IMR-90 (cell line): ENCODE results near the gene PTRH2. TPM values are rescaled to one million over a fixed set of nuclear protein-coding genes. Genes with fewer than 3 reads are reported as not detected.

Source experiments
- ATAC-seq: fragments of 200-7000 bp; cut with Tn5 transposase; 2 replicates; pipeline ENCODE4 v1.9.1; 2020; ENCODE audit warnings: low read depth, mild to moderate bottlenecking, moderate library complexity
- BruUV-seq: library from RNA; stranded (reverse); fragments of 400-500 nt; replicated peaks from 2 replicates; lab custom pipeline; 2021; lab: Mats Ljungman, UMichigan
- CTCF ChIA-PET: fragments of 300-600 bp; formaldehyde crosslinking; extraction: SDS; loops from one replicate; lab custom pipeline; 2021; ENCODE audit warnings: antibody characterized with exemption; lab: Yijun Ruan, JAX
- POLR2A ChIA-PET: fragments of 300-600 bp; sonication (Branson Sonifier 250); formaldehyde crosslinking; loops from one replicate; lab custom pipeline; 2022; ENCODE audit warnings: antibody characterized with exemption; ENCODE audit not compliant: unreplicated experiment; lab: Charles Lee
- DNase-seq: peaks from one replicate; pipeline ENCODE4 v3.0.0; 2013
- H2AFZ ChIP-seq: replicated peaks from 2 replicates; pipeline ENCODE3; 2013; ENCODE audit warnings: low read length, mild to moderate bottlenecking; ENCODE audit not compliant: poor library complexity
- H2AK5ac ChIP-seq: 2 replicates; pipeline ENCODE4 v1.6.1; 2013; ENCODE audit warnings: low read depth, low read length, inconsistent platforms
- H2AK9ac ChIP-seq: replicated peaks from 2 replicates; pipeline ENCODE3; 2013; ENCODE audit warnings: mild to moderate bottlenecking, low read depth, low read length, moderate library complexity; ENCODE audit not compliant: poor library complexity
- H2BK120ac ChIP-seq: 2 replicates; pipeline ENCODE4 v1.6.1; 2013; ENCODE audit warnings: low read depth, low read length, inconsistent platforms
- H2BK15ac ChIP-seq: 3 replicates; pipeline ENCODE4 v1.6.1; 2013; ENCODE audit warnings: low read depth, low read length, inconsistent platforms
- H2BK20ac ChIP-seq: 2 replicates; pipeline ENCODE4 v1.6.1; 2013; ENCODE audit warnings: low read depth, mild to moderate bottlenecking, inconsistent platforms, low read length, moderate library complexity
- H2BK5ac ChIP-seq: 2 replicates; pipeline ENCODE4 v1.6.1; 2013; ENCODE audit warnings: mild to moderate bottlenecking, low read depth, low read length, inconsistent platforms; ENCODE audit not compliant: poor library complexity, severe bottlenecking
- H3K14ac ChIP-seq: replicated peaks from 2 replicates; pipeline ENCODE4 v1.6.1; 2013; ENCODE audit warnings: low read depth, low read length, inconsistent platforms
- H3K18ac ChIP-seq: 2 replicates; pipeline ENCODE4 v1.6.1; 2013; ENCODE audit warnings: low read depth, low read length, control low read depth
- H3K23ac ChIP-seq: 2 replicates; pipeline ENCODE4 v1.6.1; 2013; ENCODE audit warnings: low read depth, low read length, inconsistent platforms
- H3K27ac ChIP-seq: 2 replicates; pipeline ENCODE4 v1.5.1; 2013; ENCODE audit warnings: mild to moderate bottlenecking, control low read depth, low read length; ENCODE audit not compliant: insufficient read depth
- H3K27me3 ChIP-seq: 2 replicates; pipeline ENCODE4 v1.6.1; 2013; ENCODE audit warnings: low read length; ENCODE audit not compliant: control insufficient read depth, insufficient read depth
- H3K36me3 ChIP-seq: 2 replicates; pipeline ENCODE4 v1.6.1; 2013; ENCODE audit warnings: low read length, mixed read lengths; ENCODE audit not compliant: control insufficient read depth, insufficient read depth
- H3K4ac ChIP-seq: 2 replicates; pipeline ENCODE4 v1.6.1; 2013; ENCODE audit warnings: low read depth, low read length, inconsistent platforms
- H3K4me1 ChIP-seq: 2 replicates; pipeline ENCODE4 v1.6.1; 2013; ENCODE audit warnings: low read length, mixed read lengths; ENCODE audit not compliant: control insufficient read depth, insufficient read depth
- H3K4me2 ChIP-seq: 2 replicates; pipeline ENCODE4 v1.6.1; 2013; ENCODE audit warnings: low read depth, mild to moderate bottlenecking, control low read depth, low read length, moderate library complexity
- H3K4me3 ChIP-seq: 2 replicates; pipeline ENCODE4 v1.5.1; 2013; ENCODE audit warnings: low read depth, mild to moderate bottlenecking, control low read depth, low read length, moderate library complexity; ENCODE audit not compliant: insufficient read depth
- H3K56ac ChIP-seq: 2 replicates; pipeline ENCODE4 v1.6.1; 2013; ENCODE audit warnings: low read length, inconsistent platforms; ENCODE audit not compliant: insufficient read depth; ENCODE audit errors: extremely low read depth
- H3K79me1 ChIP-seq, 2 experiments: 2 replicates each; pipeline ENCODE4 v1.6.1; 2013; ENCODE audit warnings: low read length in 2 of 2, inconsistent platforms in 1 of 2, low read depth in 1 of 2
- H3K9ac ChIP-seq: 2 replicates; pipeline ENCODE4 v1.6.1; 2013; ENCODE audit warnings: low read depth, low read length, control low read depth
- H3K9me1 ChIP-seq: 2 replicates; pipeline ENCODE4 v1.6.1; 2013; ENCODE audit warnings: low read length, inconsistent platforms; ENCODE audit not compliant: insufficient read depth
- H3K9me3 ChIP-seq: 2 replicates; pipeline ENCODE4 v1.6.1; 2013; ENCODE audit warnings: low read length; ENCODE audit not compliant: control insufficient read depth, insufficient read depth
- H4K20me1 ChIP-seq: 2 replicates; pipeline ENCODE4 v1.6.1; 2013; ENCODE audit warnings: low read length, inconsistent platforms; ENCODE audit not compliant: insufficient read depth
- H4K5ac ChIP-seq: 2 replicates; pipeline ENCODE4 v1.6.1; 2013; ENCODE audit warnings: mild to moderate bottlenecking, low read depth, low read length, control low read depth
- H4K8ac ChIP-seq, 2 experiments: 2 replicates each; pipeline ENCODE4 v1.6.1; 2013; ENCODE audit warnings: low read depth in 2 of 2, low read length in 2 of 2, control low read depth in 1 of 2, inconsistent platforms in 1 of 2
- H4K91ac ChIP-seq: 2 replicates; pipeline ENCODE4 v1.6.1; 2013; ENCODE audit warnings: low read depth, low read length, inconsistent platforms; ENCODE audit not compliant: insufficient read depth
- CHD1 ChIP-seq: IDR thresholded peaks from 2 replicates; pipeline ENCODE4 v1.6.1; 2012; ENCODE audit warnings: low read depth, low read length, improper control_type of control experiment
- MAFK ChIP-seq: IDR thresholded peaks from 2 replicates; pipeline ENCODE4 v1.6.1; 2012; ENCODE audit warnings: low read depth, low read length, improper control_type of control experiment
- MAZ ChIP-seq: IDR thresholded peaks from 2 replicates; pipeline ENCODE4 v1.6.1; 2012; ENCODE audit warnings: low read depth, mild to moderate bottlenecking, low read length, improper control_type of control experiment, moderate library complexity, borderline replicate concordance
- MXI1 ChIP-seq: IDR thresholded peaks from 2 replicates; pipeline ENCODE4 v1.6.1; 2012; ENCODE audit warnings: low read depth, mild to moderate bottlenecking, low read length, moderate library complexity, borderline replicate concordance
- RAD21 ChIP-seq: IDR thresholded peaks from 2 replicates; pipeline ENCODE4 v1.6.1; 2012; ENCODE audit warnings: low read length, improper control_type of control experiment
- RCOR1 ChIP-seq: IDR thresholded peaks from 2 replicates; pipeline ENCODE4 v1.6.1; 2012; ENCODE audit warnings: mild to moderate bottlenecking, low read length, improper control_type of control experiment; ENCODE audit not compliant: insufficient replicate concordance
- RFX5 ChIP-seq: IDR thresholded peaks from 2 replicates; pipeline ENCODE4 v1.8.0; 2012; ENCODE audit warnings: low read depth, mild to moderate bottlenecking, low read length, moderate library complexity
- SMC3 ChIP-seq: fragments of 150-350 bp; IDR thresholded peaks from 2 replicates; pipeline ENCODE4 v1.6.1; 2016; ENCODE audit warnings: low read depth, mild to moderate bottlenecking, antibody characterized with exemption, low read length, moderate library complexity
- WGBS, 2 experiments: methylation state at CpG; one replicate each; pipeline versions ENCODE4 v1.1.5 to v1.1.7; 2013; ENCODE audit warnings: missing lambda C conversion rate in 2 of 2; ENCODE audit not compliant: insufficient read length in 1 of 2; ENCODE audit errors: extremely low coverage in 2 of 2; 5-methylcytosine and 5-hydroxymethylcytosine counted together
- dilution Hi-C: fragments of 300-500 bp; cut with HindIII; formaldehyde crosslinking; loops from one replicate; pipeline ENCODE4 v1.14.3; 2018; ENCODE audit warnings: low sequenced_read_pairs; ENCODE audit not compliant: unreplicated experiment
- in situ Hi-C: fragments of 300-500 bp; cut with MboI; formaldehyde crosslinking; loops from 3 replicates; pipeline ENCODE4 v1.14.3; 2019; ENCODE audit warnings: low sequenced_read_pairs, inconsistent platforms, mixed read lengths
- intact Hi-C: fragments of 100-400 bp; cut with micrococcal nuclease; formaldehyde crosslinking; loops from 2 replicates; pipeline ENCODE4 v1.10.0; 2022
- polyA plus RNA-seq, 3 experiments: library from polyadenylated mRNA; depleted of rRNA; stranded (reverse); fragments of >200 nt; gene quantifications; 2 replicates each; pipeline ENCODE4 v1.2.3, GENCODE V29; 2012; ENCODE audit warnings: low replicate concordance in 1 of 3
- total RNA-seq: library from RNA; depleted of rRNA; stranded (reverse); fragments of >200 nt; gene quantifications from 2 replicates; pipeline ENCODE4 v1.2.3, GENCODE V29; 2012
- TF ChIP-seq, protein P1 (sequence below): fragments of 150-350 bp; IDR thresholded peaks from 2 replicates; pipeline ENCODE4 v1.6.1; 2017; ENCODE audit warnings: mild to moderate bottlenecking, antibody characterized with exemption, low read length, low read depth
- TF ChIP-seq, protein P2 (sequence below): conservative IDR thresholded peaks from 2 replicates; pipeline ENCODE4 v1.5.1; 2012; ENCODE audit warnings: mild to moderate bottlenecking, low read depth, low read length, improper control_type of control experiment

The PTRH2 gene
- total and polyA plus RNA-seq, 2 of the 4 experiments (the other 2 are of a cell fraction) = 24.9 to 49.7 TPM

DNA sequence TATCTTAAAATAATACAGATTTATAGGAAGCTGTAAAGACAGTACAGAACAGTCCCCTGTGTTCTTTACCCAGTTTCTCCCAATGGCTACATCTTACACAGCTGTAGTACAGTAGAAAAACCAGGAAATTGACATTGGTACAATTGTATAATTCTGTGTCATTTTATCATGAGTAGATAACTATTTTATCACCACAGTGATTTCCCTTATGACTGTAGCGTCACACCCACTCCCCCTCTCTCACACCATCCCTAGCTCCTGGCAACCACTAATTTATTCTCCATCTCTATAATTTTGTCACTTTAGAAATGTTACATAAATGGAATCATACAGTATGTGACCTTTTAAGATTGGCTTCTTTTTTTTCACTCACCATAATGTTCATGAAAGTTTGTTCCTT, 56.6 kb downstream of the PTRH2 start:
- no peak overlapping the region for H2AK9ac ChIP-seq
- no peaks in the 10 kb centered on the region for H3K27me3 ChIP-seq
- H3K56ac ChIP-seq = no peak overlapping the region
- no peak overlapping the region for H3K18ac ChIP-seq
- ChIA-PET CTCF (interaction anchor here (0.6 to 1.6 kb wide), 2 partner anchors 129 to 945 kb away, joined by 3 read pairs; no protein-coding TSS in a partner anchor), POLR2A (no interaction called here)
- no peak overlapping the region for H2BK5ac ChIP-seq
- DNase-seq (no peak), ATAC-seq (no peak)
- no peak overlapping the region for H3K4ac ChIP-seq
- TF ChIP-seq MXI1 (no peak), MAZ (no peak), CHD1 (no peak), RCOR1 (no peak), SMC3 (no peak), MAFK (no peak), RAD21 (no peak), RFX5 (no peak)
- TF ChIP-seq, protein P1, sequence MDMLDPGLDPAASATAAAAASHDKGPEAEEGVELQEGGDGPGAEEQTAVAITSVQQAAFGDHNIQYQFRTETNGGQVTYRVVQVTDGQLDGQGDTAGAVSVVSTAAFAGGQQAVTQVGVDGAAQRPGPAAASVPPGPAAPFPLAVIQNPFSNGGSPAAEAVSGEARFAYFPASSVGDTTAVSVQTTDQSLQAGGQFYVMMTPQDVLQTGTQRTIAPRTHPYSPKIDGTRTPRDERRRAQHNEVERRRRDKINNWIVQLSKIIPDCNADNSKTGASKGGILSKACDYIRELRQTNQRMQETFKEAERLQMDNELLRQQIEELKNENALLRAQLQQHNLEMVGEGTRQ = no peak
- TF ChIP-seq, protein P2, sequence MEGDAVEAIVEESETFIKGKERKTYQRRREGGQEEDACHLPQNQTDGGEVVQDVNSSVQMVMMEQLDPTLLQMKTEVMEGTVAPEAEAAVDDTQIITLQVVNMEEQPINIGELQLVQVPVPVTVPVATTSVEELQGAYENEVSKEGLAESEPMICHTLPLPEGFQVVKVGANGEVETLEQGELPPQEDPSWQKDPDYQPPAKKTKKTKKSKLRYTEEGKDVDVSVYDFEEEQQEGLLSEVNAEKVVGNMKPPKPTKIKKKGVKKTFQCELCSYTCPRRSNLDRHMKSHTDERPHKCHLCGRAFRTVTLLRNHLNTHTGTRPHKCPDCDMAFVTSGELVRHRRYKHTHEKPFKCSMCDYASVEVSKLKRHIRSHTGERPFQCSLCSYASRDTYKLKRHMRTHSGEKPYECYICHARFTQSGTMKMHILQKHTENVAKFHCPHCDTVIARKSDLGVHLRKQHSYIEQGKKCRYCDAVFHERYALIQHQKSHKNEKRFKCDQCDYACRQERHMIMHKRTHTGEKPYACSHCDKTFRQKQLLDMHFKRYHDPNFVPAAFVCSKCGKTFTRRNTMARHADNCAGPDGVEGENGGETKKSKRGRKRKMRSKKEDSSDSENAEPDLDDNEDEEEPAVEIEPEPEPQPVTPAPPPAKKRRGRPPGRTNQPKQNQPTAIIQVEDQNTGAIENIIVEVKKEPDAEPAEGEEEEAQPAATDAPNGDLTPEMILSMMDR = no peak
- H3K79me1 ChIP-seq = peaks cover 40 to 71% of the 10 kb centered on the region in 2 experiments
- H3K14ac ChIP-seq = no peak overlapping the region
- H3K9me1 ChIP-seq = peaks cover 4% of the 10 kb centered on the region; the same call in 1 of the 2 replicates
- no TSS peak for BruUV-seq
- H4K91ac ChIP-seq = no peak overlapping the region
- H2AFZ ChIP-seq = no peak overlapping the region
- peaks cover 5% of the 10 kb centered on the region for H3K9me3 ChIP-seq
- H4K8ac ChIP-seq = no peak overlapping the region
- H3K4me2 ChIP-seq = no peak overlapping the region
- no peak overlapping the region for H3K23ac ChIP-seq
- H4K5ac ChIP-seq = no peak overlapping the region
- no peak overlapping the region for H3K9ac ChIP-seq
- peaks cover 56% of the 10 kb centered on the region; the same call in 1 of the 2 replicates for H4K20me1 ChIP-seq
- no CpG with 5 or more reads among the region's 1 CpG for WGBS, 2 experiments
- no peak overlapping the region for H2BK20ac ChIP-seq
- H3K4me3 ChIP-seq = no peak overlapping the region
- peaks cover 5% of the 10 kb centered on the region; the same call in 1 of the 2 replicates for H3K4me1 ChIP-seq
- in situ Hi-C loops = no loop called here
- dilution Hi-C loops = no loop called here
- no peak overlapping the region for H2BK120ac ChIP-seq
- H2BK15ac ChIP-seq = no peak overlapping the region
- H3K27ac ChIP-seq = no peak overlapping the region
- H2AK5ac ChIP-seq = no peak overlapping the region
- peaks cover 56% of the 10 kb centered on the region for H3K36me3 ChIP-seq
- intact Hi-C loops = no loop called here
